GM18861 (cell line): ENCODE measurements around the gene ZNF185.

Experiments
- ATAC-seq: cut with Tn5 transposase; IDR thresholded peaks from one replicate; pipeline ENCODE4 v1.9.1; 2021; ENCODE audit not compliant: unreplicated experiment

The ZNF185 gene

DNA sequence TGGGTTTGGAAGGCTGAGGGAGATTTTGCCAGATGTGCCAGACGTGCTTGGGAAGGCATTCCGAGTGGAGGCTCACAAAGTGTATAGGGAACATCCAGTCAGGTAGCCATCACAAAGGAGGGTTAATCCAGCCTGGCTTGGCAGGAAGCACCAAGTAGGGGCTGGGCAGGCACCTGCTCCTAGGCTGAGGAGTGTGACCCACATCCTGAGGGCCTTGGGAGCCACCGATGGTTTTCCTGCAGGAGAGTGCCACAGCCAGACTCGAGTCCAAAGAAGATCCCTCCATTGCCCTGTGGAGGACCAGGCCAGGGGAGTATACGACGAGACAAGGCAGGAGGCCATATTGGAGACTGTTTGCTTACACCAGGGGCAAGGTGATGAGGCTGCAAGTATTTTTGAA is 48.8 kb downstream of the ZNF185 start:
- ATAC-seq, result no peak
